ENCODE measurements around the gene SIRPA.

The SIRPA gene

GRCh38 chr20:1928782-1929181 is 33.6 kb downstream of the SIRPA start:
- Histone ChIP-seq H3K4me1 (ENCODE audit: control insufficient read depth, insufficient read depth, low read length) (peaks cover 8% of the 10 kb centered on the region), H3K9me3 (ENCODE audit: control insufficient read depth, low read length) (no peaks in the 10 kb centered on the region), H3K27ac (ENCODE audit: insufficient read depth, low read depth, low read length, poor library complexity, severe bottlenecking) (no peak overlapping the region), H3K36me3 (ENCODE audit: control insufficient read depth, insufficient read depth, low read length) (no peaks in the 10 kb centered on the region), H3K27me3 (ENCODE audit: control insufficient read depth, insufficient read depth, low read length, poor library complexity, severe bottlenecking) (no peaks in the 10 kb centered on the region), H3K4me3 (ENCODE audit: insufficient read depth, low read depth, low read length) (no peak overlapping the region)
- WGBS, 2 experiments = 96% methylated on average over 7 of the region's 7 CpGs

GRCh38 chr20:1929460-1929859 is 34.3 kb downstream of the SIRPA start:
- H3K27me3 ChIP-seq (ENCODE audit: control insufficient read depth, insufficient read depth, low read length, poor library complexity, severe bottlenecking) = no peaks in the 10 kb centered on the region
- H3K36me3 ChIP-seq (ENCODE audit: control insufficient read depth, insufficient read depth, low read length) = no peaks in the 10 kb centered on the region
- no peaks in the 10 kb centered on the region for H3K9me3 ChIP-seq (ENCODE audit: control insufficient read depth, low read length)
- no peak overlapping the region for H3K4me3 ChIP-seq (ENCODE audit: insufficient read depth, low read depth, low read length)
- H3K27ac ChIP-seq (ENCODE audit: insufficient read depth, low read depth, low read length, poor library complexity, severe bottlenecking) = no peak overlapping the region
- 73 to 76% methylated on average over 3 of the region's 3 CpGs for WGBS, 2 experiments
- peaks cover 8% of the 10 kb centered on the region for H3K4me1 ChIP-seq (ENCODE audit: control insufficient read depth, insufficient read depth, low read length)

- Histone ChIP-seq H3K27ac (ENCODE audit: insufficient read depth, low read depth, low read length, poor library complexity, severe bottlenecking) (no peak overlapping the region), H3K4me1 (ENCODE audit: control insufficient read depth, insufficient read depth, low read length) (peaks cover 8% of the 10 kb centered on the region), H3K4me3 (ENCODE audit: insufficient read depth, low read depth, low read length) (no peak overlapping the region), H3K27me3 (ENCODE audit: control insufficient read depth, insufficient read depth, low read length, poor library complexity, severe bottlenecking) (no peaks in the 10 kb centered on the region), H3K9me3 (ENCODE audit: control insufficient read depth, low read length) (no peaks in the 10 kb centered on the region), H3K36me3 (ENCODE audit: control insufficient read depth, insufficient read depth, low read length) (no peaks in the 10 kb centered on the region)
- WGBS, 2 experiments = 92 to 93% methylated on average over 6 of the region's 6 CpGs
Observed at GRCh38 chr20:1930165-1930564, 35.0 kb downstream of the SIRPA start.

GRCh38 chr20:1931830-1932229 is 36.6 kb downstream of the SIRPA start:
- H3K4me1 ChIP-seq (ENCODE audit: control insufficient read depth, insufficient read depth, low read length) = peaks cover 8% of the 10 kb centered on the region
- H3K9me3 ChIP-seq (ENCODE audit: control insufficient read depth, low read length) = no peaks in the 10 kb centered on the region
- 90 to 92% methylated on average over 5 of the region's 5 CpGs for WGBS, 2 experiments
- no peaks in the 10 kb centered on the region for H3K27me3 ChIP-seq (ENCODE audit: control insufficient read depth, insufficient read depth, low read length, poor library complexity, severe bottlenecking)
- no peak overlapping the region for H3K4me3 ChIP-seq (ENCODE audit: insufficient read depth, low read depth, low read length)
- H3K27ac ChIP-seq (ENCODE audit: insufficient read depth, low read depth, low read length, poor library complexity, severe bottlenecking) = no peak overlapping the region
- H3K36me3 ChIP-seq (ENCODE audit: control insufficient read depth, insufficient read depth, low read length) = no peaks in the 10 kb centered on the region

- no peaks in the 10 kb centered on the region for H3K27me3 ChIP-seq (ENCODE audit: control insufficient read depth, insufficient read depth, low read length, poor library complexity, severe bottlenecking)
- H3K27ac ChIP-seq (ENCODE audit: insufficient read depth, low read depth, low read length, poor library complexity, severe bottlenecking) = no peak overlapping the region
- H3K4me3 ChIP-seq (ENCODE audit: insufficient read depth, low read depth, low read length) = no peak overlapping the region
- H3K9me3 ChIP-seq (ENCODE audit: control insufficient read depth, low read length) = no peaks in the 10 kb centered on the region
- H3K36me3 ChIP-seq (ENCODE audit: control insufficient read depth, insufficient read depth, low read length) = no peaks in the 10 kb centered on the region
- peaks cover 8% of the 10 kb centered on the region for H3K4me1 ChIP-seq (ENCODE audit: control insufficient read depth, insufficient read depth, low read length)
- WGBS, 2 experiments = 91 to 98% methylated on average over 2 of the region's 2 CpGs
Observed at GRCh38 chr20:1932971-1933370, 37.8 kb downstream of the SIRPA start.

- Histone ChIP-seq H3K27me3 (ENCODE audit: control insufficient read depth, insufficient read depth, low read length, poor library complexity, severe bottlenecking) (no peaks in the 10 kb centered on the region), H3K9me3 (ENCODE audit: control insufficient read depth, low read length) (no peaks in the 10 kb centered on the region), H3K27ac (ENCODE audit: insufficient read depth, low read depth, low read length, poor library complexity, severe bottlenecking) (no peak overlapping the region), H3K4me1 (ENCODE audit: control insufficient read depth, insufficient read depth, low read length) (peaks cover 8% of the 10 kb centered on the region), H3K4me3 (ENCODE audit: insufficient read depth, low read depth, low read length) (no peak overlapping the region), H3K36me3 (ENCODE audit: control insufficient read depth, insufficient read depth, low read length) (no peaks in the 10 kb centered on the region)
- WGBS, 2 experiments = 90 to 92% methylated on average over 9 of the region's 9 CpGs
Observed at GRCh38 chr20:1933465-1933870, 38.3 kb downstream of the SIRPA start.

GRCh38 chr20:1934156-1934555 is 38.9 kb downstream of the SIRPA start:
- H3K9me3 ChIP-seq (ENCODE audit: control insufficient read depth, low read length) = no peaks in the 10 kb centered on the region
- peaks cover 6% of the 10 kb centered on the region for H3K4me1 ChIP-seq (ENCODE audit: control insufficient read depth, insufficient read depth, low read length)
- no peaks in the 10 kb centered on the region for H3K27me3 ChIP-seq (ENCODE audit: control insufficient read depth, insufficient read depth, low read length, poor library complexity, severe bottlenecking)
- no peak overlapping the region for H3K4me3 ChIP-seq (ENCODE audit: insufficient read depth, low read depth, low read length)
- H3K36me3 ChIP-seq (ENCODE audit: control insufficient read depth, insufficient read depth, low read length) = no peaks in the 10 kb centered on the region
- no peak overlapping the region for H3K27ac ChIP-seq (ENCODE audit: insufficient read depth, low read depth, low read length, poor library complexity, severe bottlenecking)
- 100% methylated on average over 1 of the region's 1 CpG for WGBS, 2 experiments

GRCh38 chr20:1934721-1935573 is 39.7 kb downstream of the SIRPA start:
- H3K9me3 ChIP-seq (ENCODE audit: control insufficient read depth, low read length) = no peaks in the 10 kb centered on the region
- no peak overlapping the region for H3K27ac ChIP-seq (ENCODE audit: insufficient read depth, low read depth, low read length, poor library complexity, severe bottlenecking)
- no peaks in the 10 kb centered on the region for H3K36me3 ChIP-seq (ENCODE audit: control insufficient read depth, insufficient read depth, low read length)
- WGBS, 2 experiments = 93% methylated on average over 19 of the region's 19 CpGs
- no peaks in the 10 kb centered on the region for H3K27me3 ChIP-seq (ENCODE audit: control insufficient read depth, insufficient read depth, low read length, poor library complexity, severe bottlenecking)
- H3K4me3 ChIP-seq (ENCODE audit: insufficient read depth, low read depth, low read length) = no peak overlapping the region
- no peaks in the 10 kb centered on the region for H3K4me1 ChIP-seq (ENCODE audit: control insufficient read depth, insufficient read depth, low read length)

- no peaks in the 10 kb centered on the region for H3K27me3 ChIP-seq (ENCODE audit: control insufficient read depth, insufficient read depth, low read length, poor library complexity, severe bottlenecking)
- H3K4me3 ChIP-seq (ENCODE audit: insufficient read depth, low read depth, low read length) = no peak overlapping the region
- H3K27ac ChIP-seq (ENCODE audit: insufficient read depth, low read depth, low read length, poor library complexity, severe bottlenecking) = no peak overlapping the region
- no peaks in the 10 kb centered on the region for H3K36me3 ChIP-seq (ENCODE audit: control insufficient read depth, insufficient read depth, low read length)
- H3K9me3 ChIP-seq (ENCODE audit: control insufficient read depth, low read length) = no peaks in the 10 kb centered on the region
- no peaks in the 10 kb centered on the region for H3K4me1 ChIP-seq (ENCODE audit: control insufficient read depth, insufficient read depth, low read length)
- 94 to 95% methylated on average over 15 of the region's 15 CpGs for WGBS, 2 experiments
Observed at GRCh38 chr20:1935696-1936366, 40.6 kb downstream of the SIRPA start.

GRCh38 chr20:1937316-1937976 is 42.2 kb downstream of the SIRPA start:
- Histone ChIP-seq H3K27ac (ENCODE audit: insufficient read depth, low read depth, low read length, poor library complexity, severe bottlenecking) (no peak overlapping the region), H3K4me1 (ENCODE audit: control insufficient read depth, insufficient read depth, low read length) (no peaks in the 10 kb centered on the region), H3K27me3 (ENCODE audit: control insufficient read depth, insufficient read depth, low read length, poor library complexity, severe bottlenecking) (no peaks in the 10 kb centered on the region), H3K4me3 (ENCODE audit: insufficient read depth, low read depth, low read length) (no peak overlapping the region), H3K9me3 (ENCODE audit: control insufficient read depth, low read length) (no peaks in the 10 kb centered on the region), H3K36me3 (ENCODE audit: control insufficient read depth, insufficient read depth, low read length) (no peaks in the 10 kb centered on the region)
- WGBS, 2 experiments = 95 to 96% methylated on average over 23 to 25 of the region's 25 CpGs

Measured in ectodermal cell (in vitro differentiated cells).